HG02763 (cell line): Measurements from ENCODE around the gene CPA4.

Source experiments
- ATAC-seq: cut with Tn5 transposase; IDR thresholded peaks from one replicate; pipeline ENCODE4 v1.9.1; 2021; ENCODE audit warnings: mild to moderate bottlenecking, moderate library complexity; ENCODE audit not compliant: unreplicated experiment

CPA4 gene

DNA sequence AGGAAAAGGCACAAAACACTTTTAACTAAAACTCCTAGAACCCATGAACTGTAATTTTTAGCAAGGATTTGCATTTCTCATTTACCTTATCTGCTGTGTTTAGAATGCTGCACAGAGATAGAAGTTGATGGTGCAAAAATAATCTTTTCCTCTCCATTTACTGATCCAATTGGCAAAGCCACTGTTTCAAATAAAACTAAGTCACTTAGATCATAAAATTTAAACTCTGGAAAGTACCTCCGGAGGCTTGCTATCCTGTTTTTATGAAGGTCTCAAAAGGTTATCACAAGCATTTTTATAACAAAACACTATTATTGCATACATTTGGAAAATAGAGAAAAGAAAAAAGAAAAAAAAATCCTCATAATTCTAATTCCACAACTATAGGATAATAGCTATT, 18.7 kb upstream of the CPA4 start:
- ATAC-seq, result no peak

DNA sequence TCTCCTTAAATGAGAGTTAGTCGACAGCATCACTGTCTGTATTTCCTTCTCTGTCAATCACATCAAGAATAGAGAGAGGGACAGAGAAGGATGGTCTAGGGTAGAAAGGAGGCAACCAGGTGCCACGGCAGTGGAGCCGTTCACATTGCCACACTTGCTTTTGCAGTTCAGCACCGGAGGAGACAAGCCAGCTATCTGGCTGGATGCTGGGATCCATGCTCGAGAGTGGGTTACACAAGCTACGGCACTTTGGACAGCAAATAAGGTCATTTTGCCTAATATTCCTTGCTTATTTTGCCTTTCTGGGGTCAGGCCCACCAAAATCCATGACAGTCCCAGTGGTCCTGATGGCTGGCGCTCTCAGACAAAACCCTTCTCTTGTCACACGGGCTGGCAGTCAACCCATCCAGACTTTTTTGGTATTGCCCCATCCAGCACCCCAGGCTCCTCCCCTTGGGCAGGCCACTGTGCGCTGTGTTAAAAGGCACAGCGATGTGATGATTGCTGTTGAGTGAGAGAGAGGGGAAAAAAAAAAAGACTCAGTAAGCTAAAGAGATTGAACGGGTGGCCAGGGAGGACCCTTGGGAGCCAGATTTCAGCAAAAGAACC, 17.9 kb upstream of the CPA4 start:
- no peak for ATAC-seq

DNA sequence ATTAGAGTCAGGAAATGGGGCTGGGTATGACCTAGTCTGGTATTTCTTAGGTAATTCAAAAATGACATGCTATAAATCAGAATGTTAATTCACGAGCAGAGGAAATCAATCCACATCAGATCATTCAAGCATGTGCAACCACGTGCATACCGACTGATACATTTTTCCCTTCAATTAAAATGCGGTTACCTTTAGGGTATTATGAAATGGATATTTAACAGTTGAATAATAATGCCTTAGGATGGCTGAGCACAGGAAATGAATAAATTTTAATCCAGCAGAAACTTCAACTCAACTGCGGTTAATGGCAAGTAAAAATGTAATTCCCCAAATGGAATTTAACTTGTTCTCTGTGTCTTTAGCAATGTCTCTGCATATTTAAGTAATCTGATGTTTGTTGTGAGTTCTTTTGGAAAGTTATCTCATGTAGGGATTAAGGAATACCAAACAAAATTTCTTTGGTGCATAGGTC, 17.1 kb upstream of the CPA4 start:
- ATAC-seq, result no peak

DNA sequence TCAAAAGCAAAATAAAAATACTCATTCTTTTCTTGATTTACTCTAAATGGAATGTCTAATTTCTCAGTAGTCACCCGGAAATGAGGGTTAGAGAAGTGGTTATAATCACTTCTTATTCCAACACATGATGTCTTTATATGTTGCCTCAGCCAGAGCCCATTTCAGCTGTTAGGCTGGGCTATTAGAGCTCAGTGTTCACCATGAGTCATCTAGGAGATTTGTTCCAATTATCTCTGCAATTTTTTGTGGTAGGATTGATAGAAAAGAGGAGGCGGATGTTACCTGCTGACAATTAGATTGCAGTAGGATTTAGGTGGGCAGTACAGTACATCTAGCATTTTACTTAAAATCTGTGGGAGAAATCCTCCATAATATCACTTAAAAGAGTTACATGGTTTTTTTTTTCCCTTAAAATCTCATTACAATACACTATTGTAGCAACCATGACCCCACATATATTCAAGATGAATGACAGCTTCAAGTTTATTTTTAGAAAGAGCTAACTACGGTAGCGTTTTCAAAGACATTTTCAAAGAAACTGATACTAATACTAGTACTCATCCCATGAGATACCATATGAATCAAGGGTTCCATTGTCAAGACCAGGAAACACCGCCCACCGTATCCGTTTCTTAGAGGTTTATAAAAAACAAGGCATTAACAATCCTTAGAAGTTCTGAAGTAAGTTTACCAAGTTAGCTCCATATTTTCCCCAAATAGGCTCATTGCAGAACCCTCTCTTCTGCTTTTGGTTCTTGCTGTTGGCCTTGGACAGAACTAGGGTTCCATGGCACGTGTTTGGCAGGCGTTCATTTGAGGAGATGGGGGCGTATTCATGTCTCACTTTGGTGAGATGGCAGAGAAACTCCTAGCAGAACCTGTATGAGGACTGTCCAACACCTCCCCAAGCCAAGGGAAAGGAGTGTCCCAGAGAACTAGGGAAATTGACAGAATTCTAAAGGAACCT, 15.9 kb upstream of the CPA4 start:
- no peak for ATAC-seq

DNA sequence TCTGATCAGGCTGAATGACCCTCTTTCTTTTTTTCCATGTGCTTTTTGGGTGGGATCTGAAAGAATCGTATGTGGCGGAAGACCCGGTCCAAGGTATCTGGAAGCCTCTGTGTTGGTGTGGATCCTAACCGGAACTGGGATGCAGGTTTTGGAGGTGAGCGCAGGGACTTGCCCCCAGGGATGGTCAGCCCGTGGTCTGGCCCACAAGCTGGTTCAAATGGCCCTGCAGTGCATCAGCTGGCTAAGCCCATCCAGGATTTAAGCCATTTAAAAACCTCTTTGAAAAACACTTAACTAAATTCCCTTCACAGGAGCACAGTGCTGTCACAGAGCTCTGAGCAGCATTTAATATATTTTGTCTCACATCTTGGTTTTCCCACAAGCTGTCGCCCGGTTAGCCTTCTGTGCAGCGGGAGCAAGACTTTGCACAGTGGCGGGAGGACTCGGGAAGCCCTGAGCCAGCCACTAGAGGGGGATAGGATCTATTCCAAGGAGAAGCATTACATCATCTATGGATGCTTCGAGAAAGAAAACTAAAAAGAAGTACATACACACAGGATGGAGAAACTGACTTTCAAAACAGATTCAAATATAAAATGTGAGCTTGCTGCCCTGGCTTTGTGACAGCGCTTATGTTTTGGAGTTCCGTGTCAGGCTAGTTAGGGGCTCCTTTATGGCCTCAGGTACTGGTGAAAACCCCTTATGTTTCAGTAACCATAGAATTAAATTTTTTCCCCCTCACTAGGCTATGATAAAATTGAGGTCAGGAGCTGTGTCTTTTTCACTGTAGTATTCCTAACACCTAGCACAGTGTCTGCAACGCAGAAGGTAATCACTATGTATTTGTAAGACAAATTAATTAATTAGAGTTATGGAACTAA, 15.0 kb upstream of the CPA4 start:
- no peak for ATAC-seq

DNA sequence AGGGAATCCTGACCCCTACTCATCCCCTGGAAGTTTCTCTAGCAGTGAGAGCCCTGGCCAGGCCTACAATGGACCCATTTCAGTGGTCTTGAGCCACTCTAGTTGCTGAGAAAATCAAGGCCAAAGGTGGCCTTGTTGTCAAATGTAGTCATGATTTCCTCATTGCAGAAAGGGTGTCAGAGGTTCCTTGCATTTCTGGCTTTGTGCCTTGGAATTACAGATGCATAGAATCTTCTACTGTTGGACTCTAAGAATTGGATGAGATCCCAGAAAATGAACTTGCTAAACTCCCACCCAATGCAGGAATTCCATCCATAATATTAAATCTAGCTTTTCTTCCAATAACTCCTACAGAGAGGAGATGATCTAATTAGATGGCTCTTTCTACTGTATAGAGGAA, 14.1 kb upstream of the CPA4 start:
- no peak for ATAC-seq

DNA sequence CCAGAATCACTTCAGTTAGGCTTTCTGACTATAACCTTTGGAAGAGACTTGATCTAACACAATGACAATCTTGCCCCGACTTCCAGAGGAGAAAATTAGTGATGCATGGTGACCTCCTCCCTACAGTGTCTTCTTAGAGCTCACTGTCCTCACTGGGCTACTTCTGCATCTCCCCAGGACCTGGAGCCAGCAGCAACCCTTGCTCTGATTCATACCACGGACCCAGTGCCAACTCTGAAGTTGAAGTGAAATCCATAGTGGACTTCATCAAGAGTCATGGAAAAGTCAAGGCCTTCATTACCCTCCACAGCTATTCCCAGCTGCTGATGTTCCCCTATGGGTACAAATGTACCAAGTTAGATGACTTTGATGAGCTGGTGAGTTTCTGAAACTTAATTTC, 13.7 kb upstream of the CPA4 start:
- ATAC-seq, result no peak

DNA sequence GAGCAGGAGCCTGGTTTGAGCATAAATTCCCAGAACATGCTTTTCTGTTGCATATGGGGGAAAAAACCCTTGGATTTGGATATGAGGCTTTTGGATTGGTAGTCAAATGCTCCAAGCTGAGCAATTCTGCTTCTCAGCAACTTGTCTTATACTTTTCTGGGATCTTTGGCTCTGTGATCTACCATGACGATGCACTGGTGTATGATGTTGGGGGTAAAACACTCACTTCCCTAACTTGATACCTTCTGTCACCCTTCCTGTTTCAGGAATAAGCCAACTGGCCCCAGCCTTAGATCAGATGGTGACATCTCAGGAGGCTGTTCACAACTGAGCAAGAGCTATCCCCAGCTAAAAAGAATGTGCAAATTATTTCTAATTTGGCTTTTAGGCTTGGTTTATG, 13.1 kb upstream of the CPA4 start:
- ATAC-seq, result no peak

DNA sequence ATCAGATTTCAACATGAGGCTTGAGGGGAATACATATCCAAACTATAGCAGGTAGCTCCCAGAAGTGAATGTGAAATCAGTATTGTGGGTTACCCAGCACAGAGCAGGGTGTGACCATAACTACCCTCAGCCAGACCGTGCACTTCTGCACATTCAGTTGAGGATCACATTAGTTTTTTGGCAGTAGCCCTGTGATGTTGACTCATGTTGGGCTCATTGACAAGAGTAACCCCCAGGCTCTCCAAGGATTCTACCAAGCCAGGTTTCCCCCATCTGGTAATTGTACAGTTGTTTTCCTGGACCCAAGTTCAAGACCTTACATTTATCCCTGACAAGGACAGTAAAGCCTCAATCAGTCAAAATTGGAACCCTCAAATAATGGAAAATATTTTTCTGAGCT, 11.7 kb upstream of the CPA4 start:
- ATAC-seq, result no peak

DNA sequence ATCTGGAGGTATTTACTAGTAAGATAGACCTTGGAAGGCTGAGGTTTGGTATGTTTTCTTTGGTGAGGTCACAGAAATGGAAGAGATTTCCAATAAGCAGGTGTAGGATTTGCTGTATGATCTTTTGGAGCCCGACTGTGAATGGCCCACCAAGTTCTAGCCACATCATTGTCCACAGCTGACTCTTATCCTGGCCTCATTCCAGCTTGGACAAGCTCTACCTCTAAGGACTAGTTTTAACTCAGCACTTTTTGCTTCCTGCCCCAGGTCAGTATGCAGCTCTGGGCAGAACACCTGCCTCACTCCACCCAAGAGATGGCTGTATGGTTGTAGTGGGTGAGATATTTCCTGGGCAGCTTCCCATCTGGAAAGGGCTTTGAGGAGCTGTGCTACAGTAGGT, 6.1 kb upstream of the CPA4 start:
- ATAC-seq, result no peak

DNA sequence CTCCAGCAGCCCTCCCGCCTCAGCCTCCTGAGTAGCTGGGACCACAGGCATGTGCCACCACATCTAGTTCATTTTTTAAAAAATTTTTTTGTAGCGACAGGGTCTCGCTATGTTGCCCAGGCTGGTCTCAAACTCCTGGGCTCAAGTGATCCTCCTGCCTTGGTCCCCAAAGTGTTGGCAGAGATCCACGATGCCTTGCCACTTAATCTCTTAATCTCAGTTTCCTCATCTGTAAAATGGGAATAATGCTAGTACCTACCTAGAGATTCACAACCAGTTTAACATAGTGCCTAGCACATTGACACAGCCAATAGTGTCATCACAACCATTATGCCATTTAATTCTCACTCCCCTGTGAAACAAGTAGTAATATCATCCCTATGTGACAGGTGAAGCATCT, 4.8 kb upstream of the CPA4 start:
- ATAC-seq, result no peak

DNA sequence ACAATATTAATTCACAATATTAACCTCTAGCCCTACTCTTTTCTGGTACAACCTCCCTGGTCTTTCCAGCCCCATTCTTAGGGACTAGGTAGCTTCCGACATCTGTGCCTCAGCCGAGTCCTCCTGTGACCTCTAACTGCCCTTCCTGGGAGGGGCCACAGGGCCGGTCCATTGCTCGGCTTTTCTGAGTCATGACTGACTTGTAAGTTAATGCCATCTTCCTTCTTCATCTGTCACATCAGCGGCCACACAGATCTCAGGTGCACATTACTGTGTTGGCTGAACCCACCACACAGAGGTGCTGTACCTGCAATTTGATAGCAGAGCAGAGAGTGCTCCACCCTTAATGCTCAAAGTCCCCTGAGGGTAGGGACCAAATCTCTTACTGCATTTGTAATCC, 4.1 kb upstream of the CPA4 start:
- no peak for ATAC-seq

DNA sequence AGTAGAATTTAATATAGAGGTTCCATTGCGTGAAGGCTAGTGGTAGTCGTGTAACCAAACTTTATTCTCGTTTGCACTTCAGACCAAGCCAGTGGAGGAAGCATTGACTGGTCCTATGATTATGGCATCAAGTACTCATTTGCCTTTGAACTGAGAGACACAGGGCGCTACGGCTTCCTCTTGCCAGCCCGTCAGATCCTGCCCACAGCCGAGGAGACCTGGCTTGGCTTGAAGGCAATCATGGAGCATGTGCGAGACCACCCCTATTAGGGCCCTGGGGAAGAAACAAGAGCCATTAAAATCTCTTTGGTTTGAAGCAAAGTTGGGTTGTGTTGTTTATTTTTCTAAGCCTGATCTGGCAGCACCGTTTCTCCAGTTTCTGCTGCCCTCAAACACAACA, 3.5 kb upstream of the CPA4 start:
- ATAC-seq, result no peak

DNA sequence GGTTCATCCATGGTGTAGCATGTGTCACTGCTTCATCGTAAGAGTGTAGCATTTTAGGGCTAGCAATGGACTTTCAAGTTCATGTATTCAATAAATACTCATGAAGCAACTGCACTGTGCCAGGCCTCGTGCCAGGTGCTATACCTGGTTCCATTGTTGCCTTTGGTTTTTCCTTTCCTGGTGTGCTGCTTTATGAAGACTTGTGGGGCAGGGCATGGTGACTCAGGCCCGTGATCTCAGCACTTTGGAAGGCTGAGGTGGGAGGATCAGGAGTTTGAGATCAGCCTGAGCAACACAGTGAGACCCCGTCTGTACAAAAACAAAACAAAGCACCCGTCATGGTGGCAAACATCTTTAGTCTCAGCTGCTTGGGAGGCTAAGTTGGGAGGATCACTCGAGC, 2.2 kb upstream of the CPA4 start:
- ATAC-seq, result no peak

DNA sequence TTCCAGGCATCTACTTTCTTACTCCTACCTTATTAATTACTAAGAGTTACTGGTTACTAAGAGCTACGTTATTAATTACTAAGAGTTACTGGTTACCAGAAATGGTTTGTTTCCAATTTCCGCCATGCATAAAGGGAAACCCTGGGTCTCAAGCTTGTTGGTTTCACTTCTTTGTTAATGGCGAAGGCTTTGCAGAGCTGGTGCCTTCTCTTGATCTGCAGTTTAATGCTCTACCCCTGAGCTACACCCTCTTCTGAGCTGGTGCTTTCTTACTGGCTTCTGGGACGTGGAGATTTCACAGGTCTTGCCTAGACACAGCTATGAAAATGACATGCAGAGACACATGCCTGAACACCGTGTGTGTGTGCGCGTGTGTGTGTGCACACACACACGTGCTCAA, 560 bp downstream of the CPA4 start:
- no peak for ATAC-seq

DNA sequence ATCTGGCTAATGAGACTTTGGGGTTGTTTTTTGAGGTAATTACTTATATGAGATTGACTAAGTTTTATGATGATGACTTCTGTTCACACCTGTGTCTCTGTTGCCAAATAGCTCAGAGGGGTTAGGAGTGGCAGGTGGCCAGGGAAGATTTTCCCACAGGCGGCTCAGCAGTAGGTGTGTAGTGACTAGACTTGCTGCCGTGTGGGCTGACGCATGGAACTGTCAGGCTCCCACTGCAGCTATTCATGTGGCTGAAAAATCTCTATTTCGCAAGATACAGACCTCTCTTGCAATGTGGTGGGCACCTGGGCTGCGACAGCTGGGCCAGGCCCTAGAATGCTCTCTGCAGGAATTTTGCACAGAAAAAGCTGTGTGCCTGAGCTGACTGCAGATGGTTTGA, 1.4 kb downstream of the CPA4 start:
- no peak for ATAC-seq

DNA sequence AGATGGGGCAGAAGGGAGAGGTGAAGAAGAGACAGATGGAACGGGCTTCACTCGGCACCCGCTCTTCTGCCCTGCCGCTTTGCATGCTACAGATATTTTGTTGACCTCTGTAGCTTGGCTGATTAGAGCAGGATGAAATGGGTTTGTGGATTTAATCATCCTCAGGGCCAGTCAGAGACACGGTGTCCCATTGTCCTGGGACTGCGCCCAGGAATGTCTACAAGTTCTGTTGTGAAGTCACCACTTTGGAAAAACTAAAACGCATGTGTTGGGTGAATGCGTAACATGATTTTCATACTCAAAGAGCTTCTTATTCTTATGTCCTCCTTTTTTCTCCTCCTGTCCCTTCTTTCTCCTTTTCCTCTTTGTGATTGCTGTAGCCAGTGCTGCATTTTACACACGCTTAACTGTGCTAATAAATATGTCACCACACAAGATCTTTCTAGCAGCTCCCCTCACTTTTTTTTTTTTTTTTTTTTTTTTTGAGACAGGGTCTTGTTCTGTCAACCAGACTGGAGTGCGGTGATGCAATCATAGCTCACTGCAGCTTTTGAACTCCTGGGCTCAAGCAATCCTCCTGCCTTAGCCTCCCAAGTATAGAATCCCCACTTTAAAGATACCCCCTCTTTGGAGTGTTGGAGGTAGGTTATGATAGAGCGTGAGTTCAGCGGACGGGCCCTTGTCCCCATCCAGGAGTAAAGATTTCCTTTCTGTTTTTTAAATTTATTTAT, 3.4 kb downstream of the CPA4 start:
- no peak for ATAC-seq

DNA sequence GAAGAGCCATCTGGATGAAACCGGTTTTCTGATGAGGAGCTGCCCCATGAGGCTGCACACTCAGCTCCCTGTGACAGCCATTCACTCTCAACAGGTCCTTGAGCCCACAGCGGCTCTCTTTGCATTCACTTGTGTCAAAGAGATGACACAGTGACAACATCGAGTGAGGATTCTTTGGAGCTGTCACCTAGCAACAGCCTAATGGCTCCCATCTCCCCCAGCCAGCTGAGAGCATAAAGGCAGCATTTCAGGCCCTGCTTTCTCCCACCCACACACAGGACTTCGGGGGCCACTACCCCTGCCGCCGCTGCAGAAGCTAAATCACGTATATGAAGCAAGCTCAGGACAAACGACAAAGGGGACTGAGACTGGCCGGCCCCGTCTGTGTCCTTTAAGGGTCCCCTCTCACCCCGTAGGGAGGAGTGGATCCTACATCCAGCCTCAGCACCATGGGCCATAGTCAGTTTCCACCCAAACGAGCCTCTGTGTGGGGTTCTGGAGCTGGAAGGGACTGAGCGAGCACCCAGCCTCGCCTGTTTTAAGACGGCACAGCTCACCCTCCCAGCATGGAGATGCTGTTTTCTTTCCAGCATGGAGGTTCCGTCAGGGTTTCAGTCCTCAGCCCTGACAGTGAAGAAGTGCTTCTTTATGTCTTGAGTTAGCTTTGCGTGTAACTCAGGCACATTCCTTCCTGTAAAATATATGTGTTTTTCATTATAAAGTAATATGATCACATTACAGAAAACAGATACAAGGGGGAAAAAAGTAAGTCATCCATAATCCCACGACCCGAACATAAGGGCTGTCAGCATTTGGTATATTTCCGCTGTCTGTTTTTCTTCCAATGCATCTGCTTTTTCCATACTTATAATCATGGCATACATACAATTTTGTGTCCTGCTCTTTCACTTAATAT, 4.9 kb downstream of the CPA4 start:
- no peak for ATAC-seq

DNA sequence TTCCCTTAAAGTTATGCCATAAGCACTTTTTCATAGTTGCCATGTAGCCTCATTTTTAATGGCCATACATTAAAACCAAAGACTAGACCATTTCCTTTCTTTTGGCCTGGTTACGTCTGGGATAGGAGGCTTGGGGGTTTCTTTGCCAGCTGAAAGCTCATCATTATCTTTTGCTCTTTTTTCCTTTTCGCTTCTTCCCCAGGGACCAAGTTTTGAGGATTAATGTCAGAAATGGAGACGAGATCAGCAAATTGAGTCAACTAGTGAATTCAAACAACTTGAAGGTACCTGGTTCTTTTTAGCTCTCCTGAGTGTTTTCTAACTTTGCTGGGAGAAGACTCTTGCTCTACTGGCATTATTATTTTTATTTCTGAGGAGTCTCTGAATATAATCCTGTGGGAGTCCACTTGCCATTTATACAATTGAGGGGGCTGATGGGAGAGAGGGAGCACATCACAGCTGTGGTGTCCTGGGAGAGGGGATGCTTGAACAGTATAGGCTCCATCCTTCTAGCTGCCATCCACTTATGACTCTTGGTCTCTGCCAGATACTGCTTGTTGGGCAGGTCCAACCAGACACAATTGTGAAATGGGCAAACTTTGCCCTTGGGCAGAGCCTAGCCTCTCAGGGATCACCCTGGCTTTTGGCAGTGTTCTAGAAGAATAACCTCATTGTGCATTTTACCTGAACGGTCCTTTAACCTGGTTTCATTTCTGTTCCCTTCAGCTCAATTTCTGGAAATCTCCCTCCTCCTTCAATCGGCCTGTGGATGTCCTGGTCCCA, 5.8 kb downstream of the CPA4 start:
- ATAC-seq, result no peak
